Liver (tissue), 9 donors: ENCODE data around the gene CAMSAP3. TPM values are rescaled to one million over a fixed set of nuclear protein-coding genes. Genes with fewer than 3 reads are reported as not detected.

Experiments used
- DNase-seq: peaks from one replicate; pipeline ENCODE4 v3.0.0-alpha.2; 2017; ENCODE audit warnings: low spot score
- H3K27ac ChIP-seq, 2 donors: one replicate each; pipeline ENCODE4 v1.7.0; 2013; ENCODE audit warnings: inconsistent platforms in 2 of 2, low read length in 2 of 2, control low read depth in 1 of 2, low read depth in 1 of 2, mild to moderate bottlenecking in 1 of 2
- H3K27me3 ChIP-seq, 4 donors: one replicate each; pipeline versions ENCODE4 v1.6.1 to v1.7.0; 2013; ENCODE audit warnings: low read length in 3 of 4, inconsistent platforms in 1 of 4, mild to moderate bottlenecking in 1 of 4, moderate library complexity in 1 of 4; ENCODE audit not compliant: control insufficient read depth in 4 of 4, insufficient read depth in 4 of 4
- H3K36me3 ChIP-seq, 4 donors: one replicate each; pipeline versions ENCODE4 v1.6.1 to v1.7.0; 2013; ENCODE audit warnings: low read length in 3 of 4, mild to moderate bottlenecking in 3 of 4, low read depth in 1 of 4, moderate library complexity in 1 of 4; ENCODE audit not compliant: control insufficient read depth in 4 of 4, insufficient read depth in 3 of 4
- H3K4me1 ChIP-seq, 4 donors: one replicate each; pipeline versions ENCODE4 v1.6.1 to v1.7.0; 2013; ENCODE audit warnings: low read length in 3 of 4, mild to moderate bottlenecking in 3 of 4, moderate library complexity in 1 of 4; ENCODE audit not compliant: control insufficient read depth in 4 of 4, insufficient read depth in 4 of 4
- H3K4me3 ChIP-seq, 3 donors: one replicate each; pipeline versions ENCODE4 v1.6.1 to v1.7.0; 2013; ENCODE audit warnings: low read length in 3 of 3, control low read depth in 1 of 3, low read depth in 1 of 3, mild to moderate bottlenecking in 1 of 3
- H3K9ac ChIP-seq, 2 donors: one replicate each; pipeline ENCODE4 v1.7.0; 2013; ENCODE audit warnings: low read length in 2 of 2, mild to moderate bottlenecking in 2 of 2, moderate library complexity in 2 of 2, control low read depth in 1 of 2, low read depth in 1 of 2
- H3K9me3 ChIP-seq, 4 donors: one replicate each; pipeline versions ENCODE4 v1.6.1 to v1.7.0; 2013; ENCODE audit warnings: low read length in 3 of 4; ENCODE audit not compliant: control insufficient read depth in 4 of 4
- EGR1 ChIP-seq, 2 donors: IDR thresholded peaks; 2 replicates each; pipeline ENCODE4 v1.6.1; 2016 to 2018; ENCODE audit warnings: antibody characterized with exemption in 2 of 2, low read depth in 2 of 2
- FOXA1 ChIP-seq: IDR thresholded peaks from 2 replicates; pipeline ENCODE4 v1.6.1; 2016; ENCODE audit warnings: antibody characterized with exemption
- FOXA2 ChIP-seq: IDR thresholded peaks from 2 replicates; pipeline ENCODE4 v1.6.1; 2016; ENCODE audit warnings: antibody characterized with exemption
- GABPA ChIP-seq, 2 donors: IDR thresholded peaks in 1 of 2; conservative IDR thresholded peaks in 1 of 2; 2 replicates each; pipeline ENCODE4 v1.6.1; 2016; ENCODE audit warnings: antibody characterized with exemption in 2 of 2, mild to moderate bottlenecking in 1 of 2, moderate library complexity in 1 of 2
- HNF4A ChIP-seq, 2 donors: conservative IDR thresholded peaks; 2 replicates each; pipeline ENCODE4 v1.6.1; 2016; ENCODE audit warnings: antibody characterized with exemption in 2 of 2, mild to moderate bottlenecking in 2 of 2
- HNF4G ChIP-seq: IDR thresholded peaks from 2 replicates; pipeline ENCODE4 v1.6.1; 2016; ENCODE audit warnings: antibody characterized with exemption
- JUND ChIP-seq, 2 donors: IDR thresholded peaks; 2 replicates each; pipeline ENCODE4 v1.6.1; 2016; ENCODE audit warnings: antibody characterized with exemption in 2 of 2
- NR2F2 ChIP-seq: IDR thresholded peaks from 2 replicates; pipeline ENCODE4 v1.6.1; 2016; ENCODE audit warnings: antibody characterized with exemption
- RAD21 ChIP-seq, 2 donors: IDR thresholded peaks; 2 replicates each; pipeline ENCODE4 v1.6.1; 2016; ENCODE audit warnings: antibody characterized with exemption in 2 of 2, mild to moderate bottlenecking in 2 of 2
- SP1 ChIP-seq: IDR thresholded peaks from 2 replicates; pipeline ENCODE4 v1.6.1; 2018; ENCODE audit warnings: antibody characterized with exemption, mild to moderate bottlenecking
- TAF1 ChIP-seq: conservative IDR thresholded peaks from 2 replicates; pipeline ENCODE4 v1.6.1; 2016; ENCODE audit warnings: antibody characterized with exemption, mild to moderate bottlenecking
- WGBS: extraction: QIAGEN DNeasy Blood & Tissue Kit; methylation state at CpG from one replicate; pipeline ENCODE4 v1.1.7; 2013; 5-methylcytosine and 5-hydroxymethylcytosine counted together
- polyA plus RNA-seq, 2 donors: library from polyadenylated mRNA; stranded (reverse) in 1 of 2; unstranded in 1 of 2; fragments of 200-250 nt in 1 of 2; fragments of >200 nt in 1 of 2; fragmentation: Nextera tagmentation in 1 of 2; extraction: Ambion mirVana in 1 of 2; gene quantifications; one replicate each; pipeline versions ENCODE4 v1.2.1 to v1.2.3, GENCODE V29; 2013 to 2015
- total RNA-seq, 2 donors: library from RNA; depleted of rRNA; stranded (reverse); fragments of >200 nt; gene quantifications; one replicate each; pipeline ENCODE4 v1.2.3, GENCODE V29; 2014
- TF ChIP-seq, protein P1 (sequence below): IDR thresholded peaks from 2 replicates; pipeline ENCODE4 v1.6.1; 2016; ENCODE audit warnings: antibody characterized with exemption
- TF ChIP-seq, protein P2 (sequence below): fragments of 150-350 bp; IDR thresholded peaks from 2 replicates; pipeline ENCODE4 v1.5.1; 2017; ENCODE audit warnings: improper control_type of control experiment, low read depth, low read length; ENCODE audit not compliant: missing input control
- TF ChIP-seq, protein P3 (sequence below): IDR thresholded peaks from 2 replicates; pipeline ENCODE4 v1.6.1; 2016; ENCODE audit warnings: antibody characterized with exemption
- TF ChIP-seq, protein P4 (sequence below): IDR thresholded peaks from 2 replicates; pipeline ENCODE4 v1.6.1; 2016; ENCODE audit warnings: antibody characterized with exemption, mild to moderate bottlenecking
- TF ChIP-seq, protein P5 (sequence below): IDR thresholded peaks from 2 replicates; pipeline ENCODE4 v1.6.1; 2016; ENCODE audit warnings: antibody characterized with exemption
- donor health status: healthy.
- donor health status: healthy.
- donor health status: healthy.
- donor health status: healthy.
- donor health status: healthy.

Gene CAMSAP3
- total and polyA plus RNA-seq, 4 donors = 4.4 to 19.1 (median 9.8) TPM

DNA sequence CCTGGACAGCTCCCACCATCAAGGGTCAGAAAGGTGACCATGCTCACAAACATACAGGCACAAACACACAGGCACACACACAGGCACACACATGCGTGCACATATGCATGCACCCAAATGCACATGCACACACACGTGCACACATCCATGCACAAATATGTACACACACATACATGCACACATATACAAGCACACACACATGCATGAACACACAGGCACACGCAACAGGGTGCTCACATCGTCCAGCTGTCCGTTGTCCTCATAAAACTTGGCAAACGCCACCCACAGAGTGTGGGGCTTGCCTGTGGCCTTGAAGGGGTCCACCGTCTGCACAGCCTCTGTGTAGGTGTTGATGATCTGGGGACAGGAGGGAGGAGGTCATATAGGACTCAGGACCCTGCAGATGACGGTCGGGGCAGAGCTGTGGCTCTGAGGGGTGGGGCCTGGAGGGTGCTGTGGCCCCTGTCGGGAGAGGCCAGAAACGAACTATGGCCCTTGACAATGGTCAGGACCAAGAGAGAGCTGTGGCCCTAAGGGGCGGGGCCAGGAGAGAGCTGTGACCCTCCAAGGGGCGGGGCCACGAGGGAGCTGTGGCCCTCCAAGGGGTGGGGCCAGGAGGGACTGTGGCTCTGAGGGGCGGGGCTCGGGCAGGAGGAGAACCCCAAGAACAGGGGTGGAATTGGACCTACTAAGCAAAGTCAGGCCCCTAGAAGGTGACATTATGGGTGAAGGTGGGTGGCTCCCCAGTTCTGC lies 27.4 kb downstream of the CAMSAP3 start:
- no peak for TF ChIP-seq JUND (IDR thresholded peaks at IDR 0.05)
- TF ChIP-seq TAF1 = no peak
- TF ChIP-seq SP1 = no peak
- TF ChIP-seq FOXA1 = no peak
- TF ChIP-seq, protein P1, sequence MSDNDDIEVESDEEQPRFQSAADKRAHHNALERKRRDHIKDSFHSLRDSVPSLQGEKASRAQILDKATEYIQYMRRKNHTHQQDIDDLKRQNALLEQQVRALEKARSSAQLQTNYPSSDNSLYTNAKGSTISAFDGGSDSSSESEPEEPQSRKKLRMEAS = no peak
- TF ChIP-seq, protein P2, sequence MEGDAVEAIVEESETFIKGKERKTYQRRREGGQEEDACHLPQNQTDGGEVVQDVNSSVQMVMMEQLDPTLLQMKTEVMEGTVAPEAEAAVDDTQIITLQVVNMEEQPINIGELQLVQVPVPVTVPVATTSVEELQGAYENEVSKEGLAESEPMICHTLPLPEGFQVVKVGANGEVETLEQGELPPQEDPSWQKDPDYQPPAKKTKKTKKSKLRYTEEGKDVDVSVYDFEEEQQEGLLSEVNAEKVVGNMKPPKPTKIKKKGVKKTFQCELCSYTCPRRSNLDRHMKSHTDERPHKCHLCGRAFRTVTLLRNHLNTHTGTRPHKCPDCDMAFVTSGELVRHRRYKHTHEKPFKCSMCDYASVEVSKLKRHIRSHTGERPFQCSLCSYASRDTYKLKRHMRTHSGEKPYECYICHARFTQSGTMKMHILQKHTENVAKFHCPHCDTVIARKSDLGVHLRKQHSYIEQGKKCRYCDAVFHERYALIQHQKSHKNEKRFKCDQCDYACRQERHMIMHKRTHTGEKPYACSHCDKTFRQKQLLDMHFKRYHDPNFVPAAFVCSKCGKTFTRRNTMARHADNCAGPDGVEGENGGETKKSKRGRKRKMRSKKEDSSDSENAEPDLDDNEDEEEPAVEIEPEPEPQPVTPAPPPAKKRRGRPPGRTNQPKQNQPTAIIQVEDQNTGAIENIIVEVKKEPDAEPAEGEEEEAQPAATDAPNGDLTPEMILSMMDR = no peak
- no peak for TF ChIP-seq GABPA (IDR thresholded peaks at IDR 0.05 in 1 of 2, conservative IDR thresholded peaks at IDR 0.05 in 1 of 2)
- no peak for TF ChIP-seq HNF4G
- H3K9me3 ChIP-seq = no peaks in the 10 kb centered on the region
- 88% methylated on average over 16 of the region's 16 CpGs for WGBS
- no peak overlapping the region for H3K4me3 ChIP-seq
- H3K27me3 ChIP-seq = no peaks in the 10 kb centered on the region
- H3K27ac ChIP-seq = no peak overlapping the region
- peaks cover 13 to 36% (median 21%) of the 10 kb centered on the region in 4 donors for H3K4me1 ChIP-seq
- peaks cover 17 to 60% (median 27%) of the 10 kb centered on the region in 4 donors for H3K36me3 ChIP-seq
- H3K9ac ChIP-seq = no peak overlapping the region
- no peak for DNase-seq

DNA sequence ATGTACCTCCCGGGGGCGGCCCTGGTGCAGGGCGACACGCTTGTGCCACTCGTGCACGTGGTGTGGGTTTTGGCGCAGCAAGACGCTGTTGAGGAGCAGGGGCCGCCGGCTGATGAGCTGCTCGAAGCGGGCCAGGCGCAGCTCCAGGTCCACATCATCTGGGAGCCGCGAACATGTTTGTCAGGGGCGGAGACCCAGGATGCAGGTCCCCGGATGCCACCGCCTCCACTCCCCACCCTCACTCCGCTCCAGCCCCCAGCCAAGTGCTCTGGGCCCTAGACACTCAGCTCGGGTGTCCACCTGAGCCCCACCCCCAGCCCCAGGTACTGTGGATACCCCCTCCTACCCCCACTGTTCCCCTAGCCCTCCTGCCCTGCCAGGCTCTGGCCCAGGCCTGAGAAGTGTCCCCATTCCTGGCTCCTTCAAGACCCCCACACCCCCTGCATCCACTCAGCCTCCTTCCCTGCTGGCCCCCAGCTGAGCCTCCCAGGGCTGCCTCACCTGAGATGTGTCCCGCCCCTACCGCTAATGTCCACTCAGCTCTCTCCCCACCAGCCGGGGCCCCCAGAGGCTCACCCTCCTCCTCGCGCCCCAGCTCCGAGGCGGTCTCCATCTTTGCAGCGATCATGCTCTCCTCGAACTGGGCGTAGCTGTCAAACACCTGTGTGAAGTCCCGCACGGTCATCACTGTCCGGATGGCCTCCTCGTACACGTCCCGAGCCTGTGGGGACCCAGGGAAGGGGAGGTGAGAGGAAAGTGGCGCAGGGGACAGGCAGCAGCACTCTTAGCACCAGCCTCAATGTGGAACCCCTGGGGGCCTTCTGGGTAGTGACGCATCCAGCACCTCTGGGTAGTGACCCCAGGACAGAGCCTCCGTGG lies 28.3 kb downstream of the CAMSAP3 start:
- no peak for DNase-seq
- Histone ChIP-seq H3K4me3 (no peak overlapping the region), H3K4me1 (peaks cover 11 to 36% (median 21%) of the 10 kb centered on the region in 4 donors), H3K9me3 (no peaks in the 10 kb centered on the region), H3K27me3 (no peaks in the 10 kb centered on the region), H3K27ac (no peak overlapping the region), H3K9ac (no peak overlapping the region), H3K36me3 (peaks cover 17 to 60% (median 27%) of the 10 kb centered on the region in 4 donors)
- WGBS = 97% methylated on average over 39 of the region's 39 CpGs
- TF ChIP-seq, protein P3, sequence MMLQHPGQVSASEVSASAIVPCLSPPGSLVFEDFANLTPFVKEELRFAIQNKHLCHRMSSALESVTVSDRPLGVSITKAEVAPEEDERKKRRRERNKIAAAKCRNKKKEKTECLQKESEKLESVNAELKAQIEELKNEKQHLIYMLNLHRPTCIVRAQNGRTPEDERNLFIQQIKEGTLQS = no peak

DNA sequence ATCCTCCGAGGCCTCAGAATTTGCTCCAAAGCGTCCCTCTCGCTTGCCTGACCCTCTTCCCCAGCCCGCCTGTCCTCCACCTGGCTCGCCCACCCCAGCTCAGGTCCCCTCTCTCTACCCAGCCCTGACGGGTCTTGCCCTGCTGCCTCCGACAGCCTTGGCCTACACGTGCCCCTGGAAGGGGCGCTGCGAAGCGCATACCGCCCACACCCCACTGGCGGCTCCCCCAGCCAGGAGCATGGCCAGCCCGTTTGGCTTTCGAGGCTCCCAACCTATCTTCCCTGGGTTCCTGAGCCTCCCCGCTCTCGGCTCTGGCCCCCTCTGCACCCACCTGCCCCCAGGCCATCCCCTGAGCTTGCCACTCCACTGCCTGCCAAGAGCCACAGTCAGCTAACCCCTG lies 29.1 kb downstream of the CAMSAP3 start:
- Histone ChIP-seq H3K9me3 (no peaks in the 10 kb centered on the region), H3K9ac (no peak overlapping the region), H3K4me3 (no peak overlapping the region), H3K27ac (no peak overlapping the region), H3K4me1 (peaks cover 7 to 30% (median 17%) of the 10 kb centered on the region in 4 donors), H3K27me3 (no peaks in the 10 kb centered on the region), H3K36me3 (peaks cover 17 to 60% (median 27%) of the 10 kb centered on the region in 4 donors)
- WGBS = 94% methylated on average over 17 of the region's 17 CpGs
- no peak for DNase-seq
- TF ChIP-seq, protein P1 = no peak
- TF ChIP-seq HNF4A (conservative IDR thresholded peaks at IDR 0.05) = no peak
- TF ChIP-seq, protein P4, sequence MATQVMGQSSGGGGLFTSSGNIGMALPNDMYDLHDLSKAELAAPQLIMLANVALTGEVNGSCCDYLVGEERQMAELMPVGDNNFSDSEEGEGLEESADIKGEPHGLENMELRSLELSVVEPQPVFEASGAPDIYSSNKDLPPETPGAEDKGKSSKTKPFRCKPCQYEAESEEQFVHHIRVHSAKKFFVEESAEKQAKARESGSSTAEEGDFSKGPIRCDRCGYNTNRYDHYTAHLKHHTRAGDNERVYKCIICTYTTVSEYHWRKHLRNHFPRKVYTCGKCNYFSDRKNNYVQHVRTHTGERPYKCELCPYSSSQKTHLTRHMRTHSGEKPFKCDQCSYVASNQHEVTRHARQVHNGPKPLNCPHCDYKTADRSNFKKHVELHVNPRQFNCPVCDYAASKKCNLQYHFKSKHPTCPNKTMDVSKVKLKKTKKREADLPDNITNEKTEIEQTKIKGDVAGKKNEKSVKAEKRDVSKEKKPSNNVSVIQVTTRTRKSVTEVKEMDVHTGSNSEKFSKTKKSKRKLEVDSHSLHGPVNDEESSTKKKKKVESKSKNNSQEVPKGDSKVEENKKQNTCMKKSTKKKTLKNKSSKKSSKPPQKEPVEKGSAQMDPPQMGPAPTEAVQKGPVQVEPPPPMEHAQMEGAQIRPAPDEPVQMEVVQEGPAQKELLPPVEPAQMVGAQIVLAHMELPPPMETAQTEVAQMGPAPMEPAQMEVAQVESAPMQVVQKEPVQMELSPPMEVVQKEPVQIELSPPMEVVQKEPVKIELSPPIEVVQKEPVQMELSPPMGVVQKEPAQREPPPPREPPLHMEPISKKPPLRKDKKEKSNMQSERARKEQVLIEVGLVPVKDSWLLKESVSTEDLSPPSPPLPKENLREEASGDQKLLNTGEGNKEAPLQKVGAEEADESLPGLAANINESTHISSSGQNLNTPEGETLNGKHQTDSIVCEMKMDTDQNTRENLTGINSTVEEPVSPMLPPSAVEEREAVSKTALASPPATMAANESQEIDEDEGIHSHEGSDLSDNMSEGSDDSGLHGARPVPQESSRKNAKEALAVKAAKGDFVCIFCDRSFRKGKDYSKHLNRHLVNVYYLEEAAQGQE = no peak
- no peak for TF ChIP-seq SP1
- TF ChIP-seq RAD21 (IDR thresholded peaks at IDR 0.05) = no peak
- no peak for TF ChIP-seq FOXA2
- no peak for TF ChIP-seq HNF4G
- no peak for TF ChIP-seq GABPA (IDR thresholded peaks at IDR 0.05 in 1 of 2, conservative IDR thresholded peaks at IDR 0.05 in 1 of 2)
- TF ChIP-seq, protein P5, sequence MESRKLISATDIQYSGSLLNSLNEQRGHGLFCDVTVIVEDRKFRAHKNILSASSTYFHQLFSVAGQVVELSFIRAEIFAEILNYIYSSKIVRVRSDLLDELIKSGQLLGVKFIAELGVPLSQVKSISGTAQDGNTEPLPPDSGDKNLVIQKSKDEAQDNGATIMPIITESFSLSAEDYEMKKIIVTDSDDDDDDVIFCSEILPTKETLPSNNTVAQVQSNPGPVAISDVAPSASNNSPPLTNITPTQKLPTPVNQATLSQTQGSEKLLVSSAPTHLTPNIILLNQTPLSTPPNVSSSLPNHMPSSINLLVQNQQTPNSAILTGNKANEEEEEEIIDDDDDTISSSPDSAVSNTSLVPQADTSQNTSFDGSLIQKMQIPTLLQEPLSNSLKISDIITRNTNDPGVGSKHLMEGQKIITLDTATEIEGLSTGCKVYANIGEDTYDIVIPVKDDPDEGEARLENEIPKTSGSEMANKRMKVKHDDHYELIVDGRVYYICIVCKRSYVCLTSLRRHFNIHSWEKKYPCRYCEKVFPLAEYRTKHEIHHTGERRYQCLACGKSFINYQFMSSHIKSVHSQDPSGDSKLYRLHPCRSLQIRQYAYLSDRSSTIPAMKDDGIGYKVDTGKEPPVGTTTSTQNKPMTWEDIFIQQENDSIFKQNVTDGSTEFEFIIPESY = no peak
- no peak for TF ChIP-seq NR2F2
- no peak for TF ChIP-seq EGR1 (IDR thresholded peaks at IDR 0.05; ENCODE audit: low read depth in 2 of 2)
- TF ChIP-seq FOXA1 = no peak
